Liver (tissue), 3 donors: ENCODE results near the gene FRMPD4.

Source experiments
- CTCF ChIP-seq: fragments of 150-350 bp; IDR thresholded peaks from 2 replicates; pipeline ENCODE4 v1.5.1; 2017; ENCODE audit warnings: improper control_type of control experiment, low read depth, low read length; ENCODE audit not compliant: missing input control
- GABPA ChIP-seq, 2 donors: IDR thresholded peaks in 1 of 2; conservative IDR thresholded peaks in 1 of 2; 2 replicates each; pipeline ENCODE4 v1.6.1; 2016; ENCODE audit warnings: antibody characterized with exemption in 2 of 2, mild to moderate bottlenecking in 1 of 2, moderate library complexity in 1 of 2
- donor health status: healthy.
- donor health status: healthy.

- TF ChIP-seq CTCF (no peak), GABPA (IDR thresholded peaks at IDR 0.05 in 1 of 2, conservative IDR thresholded peaks at IDR 0.05 in 1 of 2) (no peak)
These were observed 186.9 kb downstream of the FRMPD4 start for GRCh38 chrX:12325171-12325570.
